ENCODE data around the gene DNAAF1.

DNAAF1 gene

DNA sequence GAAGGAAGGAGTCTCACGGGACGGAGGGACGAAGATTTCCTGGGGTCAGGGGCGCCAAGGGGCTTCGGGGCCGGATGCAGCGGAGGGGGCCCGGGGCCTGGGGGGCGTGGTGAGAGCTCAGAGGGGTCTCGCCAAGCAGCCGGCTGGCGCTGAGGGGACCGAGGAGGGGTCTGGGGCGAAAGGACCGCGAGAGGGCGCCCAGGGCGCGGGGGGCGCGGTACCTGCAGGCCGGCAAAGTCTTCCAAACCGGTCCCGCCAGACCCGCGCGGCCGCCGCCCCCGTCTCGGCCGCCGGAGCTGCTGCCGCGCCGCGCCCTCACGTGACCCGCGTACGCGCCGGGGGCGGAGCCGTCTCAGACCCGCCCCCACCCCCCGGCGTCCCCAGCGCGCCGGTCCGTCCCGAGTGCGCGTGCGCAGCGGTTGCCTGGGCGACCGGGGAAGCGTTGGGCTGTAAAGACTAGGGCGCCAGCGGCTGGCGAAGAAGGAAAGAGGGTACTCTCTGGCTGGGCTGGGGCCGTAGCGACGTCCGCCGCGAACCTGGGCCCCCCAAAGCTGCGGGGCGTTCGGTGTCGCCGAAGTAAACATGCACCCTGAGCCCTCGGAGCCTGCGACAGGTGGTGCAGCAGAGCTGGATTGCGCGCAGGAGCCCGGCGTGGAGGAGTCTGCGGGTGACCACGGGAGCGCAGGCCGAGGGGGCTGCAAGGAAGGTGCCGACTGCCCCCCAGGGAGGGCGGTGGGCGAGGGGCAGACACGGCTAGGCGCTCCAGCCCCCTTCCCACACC, at the start of gene DNAAF1, which contains the start of gene HSDL1 (continued):
- TF ChIP-seq SCRT2 (tag by site-specific recombination; IDR thresholded peaks at IDR 0.05) (peak; percentile 90), ZBTB20 (tag by site-specific recombination; IDR thresholded peaks at IDR 0.05) (peak; percentile 56; the same call in 1 of the 2 replicates), KLF10 (tag by site-specific recombination; IDR thresholded peaks at IDR 0.05) (peak; percentile 57; the same call in 1 of the 2 replicates), ZNF341 (tag by site-specific recombination; IDR thresholded peaks at IDR 0.05; ENCODE audit: low read depth) (peak; percentile 57; the same call in 1 of the 2 replicates)
- TF ChIP-seq, protein P1, sequence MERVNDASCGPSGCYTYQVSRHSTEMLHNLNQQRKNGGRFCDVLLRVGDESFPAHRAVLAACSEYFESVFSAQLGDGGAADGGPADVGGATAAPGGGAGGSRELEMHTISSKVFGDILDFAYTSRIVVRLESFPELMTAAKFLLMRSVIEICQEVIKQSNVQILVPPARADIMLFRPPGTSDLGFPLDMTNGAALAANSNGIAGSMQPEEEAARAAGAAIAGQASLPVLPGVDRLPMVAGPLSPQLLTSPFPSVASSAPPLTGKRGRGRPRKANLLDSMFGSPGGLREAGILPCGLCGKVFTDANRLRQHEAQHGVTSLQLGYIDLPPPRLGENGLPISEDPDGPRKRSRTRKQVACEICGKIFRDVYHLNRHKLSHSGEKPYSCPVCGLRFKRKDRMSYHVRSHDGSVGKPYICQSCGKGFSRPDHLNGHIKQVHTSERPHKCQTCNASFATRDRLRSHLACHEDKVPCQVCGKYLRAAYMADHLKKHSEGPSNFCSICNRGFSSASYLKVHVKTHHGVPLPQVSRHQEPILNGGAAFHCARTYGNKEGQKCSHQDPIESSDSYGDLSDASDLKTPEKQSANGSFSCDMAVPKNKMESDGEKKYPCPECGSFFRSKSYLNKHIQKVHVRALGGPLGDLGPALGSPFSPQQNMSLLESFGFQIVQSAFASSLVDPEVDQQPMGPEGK (tag by site-specific recombination; IDR thresholded peaks at IDR 0.05), result peak; percentile 36; the same call in 1 of the 2 replicates

DNA sequence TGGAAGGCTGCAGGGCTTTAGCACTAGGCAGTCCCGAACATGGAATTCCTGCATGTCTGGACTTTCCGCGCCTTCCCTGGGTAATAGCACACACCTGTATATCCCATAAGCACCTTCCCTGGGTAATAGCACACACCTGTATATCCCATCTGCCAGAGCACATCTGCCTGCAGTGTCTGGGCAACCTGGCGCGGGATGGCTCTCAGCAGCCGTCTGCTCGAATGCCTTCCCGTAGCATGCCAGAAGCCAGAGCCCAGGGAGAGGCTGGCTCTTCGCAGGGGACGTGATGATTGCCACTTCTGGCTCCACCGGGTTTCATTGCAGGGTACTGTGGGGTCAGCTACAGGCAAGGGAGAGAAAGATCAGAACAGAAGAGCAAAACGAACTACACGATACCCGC, 49.6 kb upstream of the DNAAF1 start:
- POLR2A ChIA-PET, result no interaction called here
- Histone ChIP-seq H3K36me3 (ENCODE audit: control insufficient read depth in 2 of 2, insufficient read depth in 1 of 2, low read length in 2 of 2) (peaks cover 8 to 85% of the 10 kb centered on the region in 2 experiments), H3K4me1 (ENCODE audit: control insufficient read depth, insufficient read depth, low read length) (peaks cover 3% of the 10 kb centered on the region; the same call in 1 of the 2 replicates), H3K9me3 (ENCODE audit: control insufficient read depth, insufficient read depth, low read depth, low read length) (no peaks in the 10 kb centered on the region), H3K4me3 (ENCODE audit: low read depth, low read length) (no peak overlapping the region), H3K27ac (ENCODE audit: extremely low read depth, low read depth, low read length) (no peak overlapping the region)
- TF ChIP-seq ZBTB20 (tag by site-specific recombination; IDR thresholded peaks at IDR 0.05), result no peak
- TF ChIP-seq YY2 (tag by site-specific recombination; IDR thresholded peaks at IDR 0.05), result no peak
- TF ChIP-seq SCRT2 (tag by site-specific recombination; IDR thresholded peaks at IDR 0.05), result no peak
- TF ChIP-seq ZNF146 (tag by site-specific recombination; IDR thresholded peaks at IDR 0.05), result no peak
- no peak for TF ChIP-seq ZFHX2 (tag by site-specific recombination; conservative IDR thresholded peaks at IDR 0.05)
- no peak for TF ChIP-seq ZNF585B (tag by site-specific recombination; IDR thresholded peaks at IDR 0.05)
- TF ChIP-seq ZBTB49 (tag by site-specific recombination; IDR thresholded peaks at IDR 0.05; ENCODE audit: low read depth), result no peak
- no peak for TF ChIP-seq ZNF660 (tag by site-specific recombination; IDR thresholded peaks at IDR 0.05)
- TF ChIP-seq IKZF3 (tag by site-specific recombination; IDR thresholded peaks at IDR 0.05), result no peak
- TF ChIP-seq TRIM28 (IDR thresholded peaks at IDR 0.05; ENCODE audit: borderline replicate concordance, low read length), result no peak
- TF ChIP-seq, protein P2, sequence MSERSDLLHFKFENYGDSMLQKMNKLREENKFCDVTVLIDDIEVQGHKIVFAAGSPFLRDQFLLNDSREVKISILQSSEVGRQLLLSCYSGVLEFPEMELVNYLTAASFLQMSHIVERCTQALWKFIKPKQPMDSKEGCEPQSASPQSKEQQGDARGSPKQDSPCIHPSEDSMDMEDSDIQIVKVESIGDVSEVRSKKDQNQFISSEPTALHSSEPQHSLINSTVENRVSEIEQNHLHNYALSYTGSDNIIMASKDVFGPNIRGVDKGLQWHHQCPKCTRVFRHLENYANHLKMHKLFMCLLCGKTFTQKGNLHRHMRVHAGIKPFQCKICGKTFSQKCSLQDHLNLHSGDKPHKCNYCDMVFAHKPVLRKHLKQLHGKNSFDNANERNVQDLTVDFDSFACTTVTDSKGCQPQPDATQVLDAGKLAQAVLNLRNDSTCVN (tag by site-specific recombination; optimal IDR thresholded peaks at IDR 0.05), result no peak
- TF ChIP-seq ZNF561 (tag by site-specific recombination; IDR thresholded peaks at IDR 0.05; ENCODE audit: borderline replicate concordance), result no peak
- no peak for TF ChIP-seq HIC1 (tag by site-specific recombination; IDR thresholded peaks at IDR 0.05)
- CTCF ChIA-PET, result interaction anchor here (2.6 kb wide), 1 partner anchor 10 kb away, joined by 19 read pairs; no protein-coding TSS in a partner anchor
